Astrocyte of the spinal cord (primary cell): ENCODE measurements around the gene PTGES3.

ENCODE experiments used
- DNase-seq: peaks from one replicate; pipeline ENCODE4 v3.0.0; 2011; ENCODE audit warnings: low read depth, low spot score
- H3K4me3 ChIP-seq: 2 replicates; pipeline ENCODE4 v1.5.1; 2011; ENCODE audit warnings: low read depth, mild to moderate bottlenecking, low read length, moderate library complexity
- CTCF ChIP-seq: IDR thresholded peaks from 2 replicates; pipeline ENCODE4 v1.5.1; 2012; ENCODE audit warnings: low read depth, mild to moderate bottlenecking, low read length, inconsistent platforms
- in situ Hi-C: cut with HindIII; loops from 2 replicates; pipeline ENCODE4 v1.10.0; 2017; ENCODE audit warnings: low sequenced_read_pairs

PTGES3 gene

GRCh38 chr12:56634242-56634836 is 53.7 kb downstream of the PTGES3 start:
- peak overlapping the region; percentile 81 for H3K4me3 ChIP-seq
- DNase-seq, result peak; percentile 6
- no peak for TF ChIP-seq CTCF
- in situ Hi-C loops, result no loop called here

GRCh38 chr12:56633468-56634241 is 54.4 kb downstream of the PTGES3 start:
- in situ Hi-C loops, result no loop called here
- DNase-seq, result no peak

GRCh38 chr12:56632701-56633467 is 55.2 kb downstream of the PTGES3 start:
- no peak for TF ChIP-seq CTCF
- no peak overlapping the region for H3K4me3 ChIP-seq
- no peak for DNase-seq
- in situ Hi-C loops, result no loop called here

More at GRCh38 chr12:56633468-56634241, 54.4 kb downstream of the PTGES3 start:
- peak overlapping the region; percentile 81 for H3K4me3 ChIP-seq
- TF ChIP-seq CTCF, result no peak

- H3K4me3 ChIP-seq, result no peak overlapping the region
- in situ Hi-C loops, result no loop called here
- TF ChIP-seq CTCF, result no peak
- DNase-seq, result peak; percentile 17
Observed at GRCh38 chr12:56631790-56632700, 56.0 kb downstream of the PTGES3 start.

- H3K4me3 ChIP-seq, result peak within 1 kb of the TSS; percentile 98
- peak; percentile 79 for DNase-seq
- TF ChIP-seq CTCF, result no peak
- in situ Hi-C loops, result no loop called here
Observed at GRCh38 chr12:56630180-56630632, 57.9 kb downstream of the PTGES3 start, which contains the start of gene BAZ2A. TSS of gene BAZ2A (minus strand) at chr12:56630326. CDS start at chr12:56617530, 12,796 bp downstream.
